Neuron (in vitro differentiated cells): ENCODE measurements around the gene CD63.

Source experiments
- H2AFZ ChIP-seq: one replicate; pipeline ENCODE4 v1.6.1; 2013; ENCODE audit warnings: low read depth, mild to moderate bottlenecking, inconsistent platforms, low read length, moderate library complexity
- H3K27me3 ChIP-seq: one replicate; pipeline ENCODE4 v1.6.1; 2013; ENCODE audit warnings: low read length; ENCODE audit not compliant: insufficient read depth
- H3K36me3 ChIP-seq: one replicate; pipeline ENCODE4 v1.6.1; 2013; ENCODE audit warnings: low read length; ENCODE audit not compliant: insufficient read depth
- H3K4me1 ChIP-seq: one replicate; pipeline ENCODE4 v1.6.1; 2013; ENCODE audit warnings: low read length; ENCODE audit not compliant: insufficient read depth
- H3K4me3 ChIP-seq: 2 replicates; pipeline ENCODE4 v1.5.1; 2013; ENCODE audit warnings: mild to moderate bottlenecking, low read length, moderate library complexity
- H3K9me3 ChIP-seq: one replicate; pipeline ENCODE4 v1.6.1; 2013; ENCODE audit warnings: low read length

Gene CD63

GRCh38 chr12:55736076-55736475 is 7.3 kb upstream of the CD63 start:
- Histone ChIP-seq H3K27me3 (no peaks in the 10 kb centered on the region), H3K4me3 (no peak overlapping the region), H3K4me1 (peaks cover 16% of the 10 kb centered on the region), H2AFZ (no peak overlapping the region), H3K9me3 (no peaks in the 10 kb centered on the region), H3K36me3 (no peaks in the 10 kb centered on the region)

GRCh38 chr12:55734595-55734994 is 5.8 kb upstream of the CD63 start:
- H3K4me1 ChIP-seq, result peaks cover 24% of the 10 kb centered on the region
- no peak overlapping the region for H2AFZ ChIP-seq
- H3K9me3 ChIP-seq, result no peaks in the 10 kb centered on the region
- H3K36me3 ChIP-seq, result no peaks in the 10 kb centered on the region
- H3K4me3 ChIP-seq, result no peak overlapping the region
- H3K27me3 ChIP-seq, result no peaks in the 10 kb centered on the region

GRCh38 chr12:55733858-55734257 is 5.0 kb upstream of the CD63 start:
- Histone ChIP-seq H3K9me3 (no peaks in the 10 kb centered on the region), H3K27me3 (no peaks in the 10 kb centered on the region), H3K4me1 (peaks cover 23% of the 10 kb centered on the region), H3K36me3 (no peaks in the 10 kb centered on the region), H2AFZ (no peak overlapping the region), H3K4me3 (no peak overlapping the region)

GRCh38 chr12:55733021-55733555 is 4.3 kb upstream of the CD63 start:
- peaks cover 22% of the 10 kb centered on the region for H3K4me1 ChIP-seq
- H2AFZ ChIP-seq, result no peak overlapping the region
- H3K36me3 ChIP-seq, result no peaks in the 10 kb centered on the region
- H3K27me3 ChIP-seq, result no peaks in the 10 kb centered on the region
- H3K9me3 ChIP-seq, result no peaks in the 10 kb centered on the region
- no peak overlapping the region for H3K4me3 ChIP-seq

GRCh38 chr12:55732288-55732687 is 3.5 kb upstream of the CD63 start:
- Histone ChIP-seq H3K36me3 (no peaks in the 10 kb centered on the region), H3K9me3 (no peaks in the 10 kb centered on the region), H3K4me1 (peaks cover 22% of the 10 kb centered on the region), H3K27me3 (no peaks in the 10 kb centered on the region), H3K4me3 (no peak overlapping the region), H2AFZ (no peak overlapping the region)

- H3K4me3 ChIP-seq, result peak overlapping the region; percentile 71
- peaks cover 27% of the 10 kb centered on the region for H3K4me1 ChIP-seq
- H3K27me3 ChIP-seq, result no peaks in the 10 kb centered on the region
- H3K36me3 ChIP-seq, result peaks cover 16% of the 10 kb centered on the region
- peak overlapping the region; percentile 29 for H2AFZ ChIP-seq
- H3K9me3 ChIP-seq, result no peaks in the 10 kb centered on the region
Observed at GRCh38 chr12:55729819-55730818, 1.3 kb upstream of the CD63 start.

GRCh38 chr12:55728186-55728938 is 447 bp downstream of the CD63 start:
- H3K4me1 ChIP-seq, result peaks cover 28% of the 10 kb centered on the region
- H2AFZ ChIP-seq, result no peak overlapping the region
- H3K27me3 ChIP-seq, result no peaks in the 10 kb centered on the region
- peak overlapping the region; percentile 71 for H3K4me3 ChIP-seq
- H3K36me3 ChIP-seq, result peaks cover 28% of the 10 kb centered on the region
- no peaks in the 10 kb centered on the region for H3K9me3 ChIP-seq

- Histone ChIP-seq H3K27me3 (no peaks in the 10 kb centered on the region), H3K4me1 (peaks cover 28% of the 10 kb centered on the region)
Observed at GRCh38 chr12:55727643-55728185, 1.1 kb downstream of the CD63 start.

GRCh38 chr12:55726971-55727370 is 1.8 kb downstream of the CD63 start:
- no peak overlapping the region for H2AFZ ChIP-seq
- H3K27me3 ChIP-seq, result no peaks in the 10 kb centered on the region
- peaks cover 28% of the 10 kb centered on the region for H3K4me1 ChIP-seq
- H3K9me3 ChIP-seq, result no peaks in the 10 kb centered on the region
- H3K4me3 ChIP-seq, result peak overlapping the region; percentile 71
- H3K36me3 ChIP-seq, result peaks cover 28% of the 10 kb centered on the region

More at GRCh38 chr12:55727643-55728185, 1.1 kb downstream of the CD63 start:
- H3K36me3 ChIP-seq, result peaks cover 28% of the 10 kb centered on the region
- H3K9me3 ChIP-seq, result no peaks in the 10 kb centered on the region
- peak overlapping the region; percentile 71 for H3K4me3 ChIP-seq
- H2AFZ ChIP-seq, result no peak overlapping the region

GRCh38 chr12:55725556-55725955 is 3.3 kb downstream of the CD63 start:
- peaks cover 24% of the 10 kb centered on the region for H3K4me1 ChIP-seq
- no peaks in the 10 kb centered on the region for H3K9me3 ChIP-seq
- H3K27me3 ChIP-seq, result no peaks in the 10 kb centered on the region
- H2AFZ ChIP-seq, result no peak overlapping the region
- H3K36me3 ChIP-seq, result peaks cover 31% of the 10 kb centered on the region
- H3K4me3 ChIP-seq, result no peak overlapping the region

- Histone ChIP-seq H3K36me3 (peaks cover 36% of the 10 kb centered on the region), H2AFZ (no peak overlapping the region), H3K4me1 (peaks cover 20% of the 10 kb centered on the region), H3K27me3 (no peaks in the 10 kb centered on the region), H3K4me3 (no peak overlapping the region), H3K9me3 (no peaks in the 10 kb centered on the region)
Observed at GRCh38 chr12:55724940-55725309, 3.9 kb downstream of the CD63 start.

GRCh38 chr12:55724226-55724939 is 4.4 kb downstream of the CD63 start:
- Histone ChIP-seq H3K4me1 (peaks cover 20% of the 10 kb centered on the region), H3K27me3 (no peaks in the 10 kb centered on the region), H2AFZ (no peak overlapping the region), H3K9me3 (no peaks in the 10 kb centered on the region), H3K4me3 (no peak overlapping the region), H3K36me3 (peaks cover 36% of the 10 kb centered on the region)
